ENCODE measurements around the gene ARFRP1.
"Not testable (repeated sequence)": the region's sequence is repeated elsewhere in the genome, so short reads cannot be mapped to it uniquely, and the experiment has no call there.

Gene ARFRP1

DNA sequence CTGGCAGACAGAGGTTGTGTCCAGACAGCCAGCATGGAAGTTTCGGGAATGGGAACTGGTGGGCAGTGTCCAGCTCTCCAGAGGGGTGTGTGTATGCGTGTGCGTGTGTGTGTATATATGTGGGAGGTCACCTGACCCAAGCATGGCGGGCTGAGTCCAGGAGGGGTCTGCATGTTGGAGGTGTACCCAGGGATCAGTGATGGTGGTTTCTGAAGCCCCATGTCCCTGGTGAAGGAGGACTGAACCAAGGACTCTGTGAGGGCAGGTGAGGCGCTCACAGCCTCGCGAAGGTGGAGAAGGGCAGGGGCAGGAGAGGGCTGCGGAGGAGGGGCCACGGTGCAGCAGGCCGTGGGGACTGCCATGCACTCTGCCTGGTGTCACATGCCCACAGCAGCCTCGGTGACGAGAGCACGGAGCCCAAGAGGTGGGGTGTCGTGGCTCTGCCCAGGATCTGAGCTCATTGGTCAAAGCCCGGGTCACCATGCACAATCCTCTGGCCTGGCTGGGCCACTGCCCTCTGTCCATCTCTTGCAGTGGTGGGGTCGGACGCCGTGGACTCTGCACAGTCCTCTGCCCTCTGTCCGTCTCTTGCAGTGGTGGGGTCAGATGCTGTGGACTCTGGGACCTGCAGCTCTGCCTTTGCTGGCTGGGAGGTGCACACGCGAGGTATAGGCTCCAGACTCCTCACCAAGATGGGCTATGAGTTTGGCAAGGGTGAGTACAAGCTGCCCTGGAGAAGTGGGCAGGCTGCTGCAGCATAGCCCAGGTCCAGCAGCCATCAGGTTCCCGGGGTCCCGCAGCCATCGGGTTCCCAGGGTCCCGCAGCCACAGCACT is 26.6 kb upstream of the ARFRP1 start:
- in situ Hi-C loops (cut with HindIII; ENCODE audit: low pct_unique_long_range_greater_than_20kb, low sequenced_read_pairs): no loop called here
- TF ChIP-seq JUND (IDR thresholded peaks at IDR 0.05; ENCODE audit: low read depth): no peak
- no peak for DNase-seq (ENCODE audit: low read depth in 1 of 2, low spot score in 1 of 2)

DNA sequence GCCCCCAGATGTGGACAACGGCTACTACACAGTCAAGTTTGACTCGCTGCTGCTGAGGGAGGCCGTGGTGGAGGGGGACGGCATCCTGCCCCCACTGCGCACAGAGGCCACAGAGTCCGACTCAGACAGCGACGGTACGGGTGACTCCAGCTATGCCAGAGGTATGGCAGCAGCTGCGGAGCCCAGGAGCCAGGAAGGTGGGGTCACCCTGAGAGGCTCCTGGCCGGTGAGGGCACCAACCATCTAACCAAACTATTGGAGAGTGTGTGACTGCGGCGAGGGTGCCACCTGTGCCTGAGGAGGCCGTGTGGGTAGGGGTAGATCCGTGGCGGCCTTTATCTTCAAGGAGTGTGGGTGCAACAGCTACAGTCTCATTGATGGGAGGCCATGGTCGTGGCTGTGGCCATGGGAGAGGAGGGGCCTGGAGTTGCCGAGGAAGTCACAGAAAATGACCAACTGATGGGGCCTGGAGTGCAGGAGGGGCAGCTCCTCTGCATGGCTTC is 25.9 kb upstream of the ARFRP1 start:
- TF ChIP-seq JUND (IDR thresholded peaks at IDR 0.05; ENCODE audit: low read depth): no peak
- in situ Hi-C loops (cut with HindIII; ENCODE audit: low pct_unique_long_range_greater_than_20kb, low sequenced_read_pairs): no loop called here
- DNase-seq (ENCODE audit: low read depth in 1 of 2, low spot score in 1 of 2): no peak

DNA sequence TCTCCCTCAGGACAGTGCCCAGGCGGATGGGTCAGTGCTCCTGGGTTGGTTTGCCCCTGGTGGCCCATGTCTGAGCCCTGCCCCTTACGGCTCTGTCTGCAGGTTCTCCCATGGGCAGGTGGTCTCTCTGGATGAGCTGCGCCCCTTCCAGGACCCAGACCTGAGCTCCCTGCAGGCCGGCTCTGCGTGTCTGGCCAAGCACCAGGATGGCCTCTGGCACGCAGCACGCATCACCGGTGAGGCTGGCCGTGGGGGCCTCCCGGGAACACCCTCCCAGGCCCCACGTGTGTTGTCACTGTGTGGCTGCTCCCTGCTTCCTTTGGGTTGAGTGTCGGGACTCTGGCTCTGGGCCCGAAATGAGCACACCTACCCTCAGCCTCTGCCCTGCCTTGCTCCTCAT is 25.3 kb upstream of the ARFRP1 start:
- TF ChIP-seq JUND (IDR thresholded peaks at IDR 0.05; ENCODE audit: low read depth): no peak
- in situ Hi-C loops (cut with HindIII; ENCODE audit: low pct_unique_long_range_greater_than_20kb, low sequenced_read_pairs): no loop called here
- DNase-seq (ENCODE audit: low read depth in 1 of 2, low spot score in 1 of 2): no peak

DNA sequence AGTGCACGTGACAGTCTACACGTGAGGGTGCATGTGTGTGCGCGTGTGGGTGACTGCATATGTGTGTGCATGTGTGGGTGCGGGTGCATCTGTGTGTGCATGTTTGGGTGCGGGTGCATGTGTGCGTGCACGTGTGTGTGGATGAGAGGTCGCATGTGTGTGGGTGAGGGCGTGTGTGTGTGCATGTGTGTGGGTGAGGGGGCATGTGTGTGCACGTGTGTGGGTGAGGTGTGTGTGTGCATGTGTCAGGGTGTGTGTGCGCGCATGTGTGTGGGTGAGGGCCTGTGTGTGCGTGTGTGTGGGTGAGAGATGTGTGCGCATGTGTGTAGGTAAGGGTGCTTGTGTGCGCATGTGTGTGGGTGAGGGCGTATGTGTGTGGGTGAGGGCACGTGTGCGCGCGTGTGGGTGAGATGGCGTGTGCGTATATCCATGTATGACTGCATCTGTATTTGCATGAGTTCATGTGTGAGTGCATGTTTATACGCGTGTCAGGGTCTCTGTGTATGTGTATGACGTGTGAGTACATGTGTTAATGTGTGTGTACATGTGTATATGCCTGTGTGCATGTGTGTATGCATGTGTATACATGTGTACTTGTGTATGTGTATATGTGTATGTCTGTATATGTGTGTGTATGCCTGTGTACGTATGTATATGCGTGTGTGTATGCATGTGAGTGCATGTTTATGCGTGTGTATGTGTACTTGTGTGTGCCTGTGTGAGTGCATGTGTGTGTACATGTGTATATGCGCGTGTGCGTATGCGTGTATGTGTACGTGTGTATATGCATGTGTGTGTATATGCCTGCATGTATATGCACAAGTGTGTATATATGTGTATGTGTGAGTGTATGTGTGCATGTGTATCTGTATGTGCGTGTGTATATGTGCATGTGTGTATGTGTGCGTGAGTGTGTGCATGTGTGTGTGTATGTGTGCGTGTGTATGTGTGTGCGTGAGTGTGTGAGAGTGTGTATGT is 24.6 kb upstream of the ARFRP1 start:
- no peak for TF ChIP-seq JUND (IDR thresholded peaks at IDR 0.05; ENCODE audit: low read depth)
- in situ Hi-C loops (cut with HindIII; ENCODE audit: low pct_unique_long_range_greater_than_20kb, low sequenced_read_pairs): no loop called here
- no peak for DNase-seq (ENCODE audit: low read depth in 1 of 2, low spot score in 1 of 2)

DNA sequence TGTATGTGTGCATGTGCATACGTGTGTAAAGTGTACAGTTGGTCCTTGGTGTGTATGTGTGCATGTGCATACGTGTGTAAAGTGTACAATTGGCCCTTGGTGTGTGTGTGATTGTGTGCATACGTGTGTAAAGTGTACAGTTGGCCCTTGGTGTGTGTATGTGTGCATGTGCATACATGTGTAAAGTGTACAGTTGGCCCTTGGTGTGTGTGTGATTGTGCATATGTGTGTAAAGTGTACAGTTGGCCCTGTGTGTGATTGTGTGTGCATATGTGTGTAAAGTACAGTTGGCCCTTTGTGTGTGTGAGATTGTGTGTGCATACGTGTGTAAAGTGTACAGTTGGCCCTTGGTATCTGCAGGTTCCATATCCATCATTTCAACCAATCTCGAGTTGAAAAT is 23.6 kb upstream of the ARFRP1 start:
- in situ Hi-C loops (cut with HindIII; ENCODE audit: low pct_unique_long_range_greater_than_20kb, low sequenced_read_pairs): no loop called here
- DNase-seq (ENCODE audit: low read depth in 1 of 2, low spot score in 1 of 2): no peak
- no peak for TF ChIP-seq JUND (IDR thresholded peaks at IDR 0.05; ENCODE audit: low read depth)

DNA sequence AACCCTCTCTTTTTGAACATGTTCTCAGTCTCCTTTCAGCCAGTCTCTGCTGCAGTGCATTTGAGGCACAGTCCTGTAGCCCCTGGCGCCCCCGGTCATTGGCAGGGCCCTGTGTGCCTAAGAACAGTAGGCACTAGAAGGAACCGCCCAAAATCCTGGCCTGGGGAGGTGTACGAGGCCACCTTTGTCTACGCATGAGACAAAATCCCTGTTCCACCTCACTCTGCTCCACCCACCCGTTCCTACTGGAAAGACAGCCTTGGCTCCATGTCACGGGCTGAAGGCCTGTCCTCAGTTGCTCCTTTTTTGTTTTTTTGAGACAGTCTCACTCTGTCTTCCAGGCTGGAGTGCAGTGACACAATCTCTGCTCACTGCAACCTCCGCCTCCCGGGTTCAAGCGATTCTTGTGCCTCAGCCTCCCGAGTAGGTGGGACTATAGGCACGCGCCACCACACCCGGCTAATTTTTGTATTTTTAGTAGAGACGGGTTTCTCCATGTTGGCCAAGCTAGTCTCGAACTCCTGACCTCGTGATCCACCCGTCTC is 22.5 kb upstream of the ARFRP1 start:
- in situ Hi-C loops (cut with HindIII; ENCODE audit: low pct_unique_long_range_greater_than_20kb, low sequenced_read_pairs); DNase-seq (ENCODE audit: low read depth in 1 of 2, low spot score in 1 of 2): not testable (repeated sequence)

DNA sequence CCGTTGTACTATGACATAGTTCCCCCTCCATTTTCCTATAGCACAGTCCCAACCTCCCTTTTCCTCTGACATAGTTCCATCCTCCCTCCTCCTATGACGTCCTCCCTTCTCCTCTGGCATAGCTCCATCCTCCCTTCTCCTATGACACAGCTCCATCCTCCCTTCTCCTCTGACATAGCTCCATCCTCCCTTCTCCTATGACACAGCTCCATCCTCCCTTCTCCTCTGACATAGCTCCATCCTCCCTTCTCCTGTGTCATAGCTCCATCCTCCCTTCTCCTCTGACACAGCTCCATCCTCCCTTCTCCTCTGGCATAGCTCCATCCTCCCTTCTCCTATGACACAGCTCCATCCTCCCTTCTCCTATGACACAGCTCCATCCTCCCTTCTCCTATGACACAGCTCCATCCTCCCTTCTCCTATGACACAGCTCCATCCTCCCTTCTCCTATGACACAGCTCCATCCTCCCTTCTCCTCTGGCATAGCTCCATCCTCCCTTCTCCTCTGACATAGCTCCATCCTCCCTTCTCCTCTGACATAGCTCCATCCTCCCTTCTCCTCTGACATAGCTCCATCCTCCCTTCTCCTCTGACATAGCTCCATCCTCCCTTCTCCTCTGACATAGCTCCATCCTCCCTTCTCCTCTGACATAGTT is 15.3 kb upstream of the ARFRP1 start:
- in situ Hi-C loops (cut with HindIII; ENCODE audit: low pct_unique_long_range_greater_than_20kb, low sequenced_read_pairs); DNase-seq (ENCODE audit: low read depth in 1 of 2, low spot score in 1 of 2): not testable (repeated sequence)

DNA sequence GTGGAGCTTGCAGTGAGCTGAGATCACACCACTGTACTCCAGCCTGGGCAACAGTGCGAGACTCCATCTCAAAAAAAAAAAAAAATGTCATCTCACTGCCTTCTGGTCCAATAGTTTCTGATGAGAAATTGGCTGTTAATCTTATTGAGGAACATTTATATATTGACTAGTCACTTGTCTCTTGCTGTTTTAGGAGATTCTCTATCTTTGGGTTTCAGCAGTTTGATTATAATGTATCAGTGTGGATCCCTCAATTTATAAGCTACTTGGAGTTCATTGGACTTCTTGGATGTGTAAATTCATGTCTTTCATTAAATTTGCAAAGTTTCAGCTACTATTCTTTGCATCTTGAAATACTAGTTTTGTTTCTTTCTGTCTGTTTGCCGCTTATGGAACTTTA is 11.2 kb upstream of the ARFRP1 start:
- in situ Hi-C loops (cut with HindIII; ENCODE audit: low pct_unique_long_range_greater_than_20kb, low sequenced_read_pairs): no loop called here
- no peak for DNase-seq (ENCODE audit: low read depth in 1 of 2, low spot score in 1 of 2)
- TF ChIP-seq JUND (IDR thresholded peaks at IDR 0.05; ENCODE audit: low read depth): no peak

DNA sequence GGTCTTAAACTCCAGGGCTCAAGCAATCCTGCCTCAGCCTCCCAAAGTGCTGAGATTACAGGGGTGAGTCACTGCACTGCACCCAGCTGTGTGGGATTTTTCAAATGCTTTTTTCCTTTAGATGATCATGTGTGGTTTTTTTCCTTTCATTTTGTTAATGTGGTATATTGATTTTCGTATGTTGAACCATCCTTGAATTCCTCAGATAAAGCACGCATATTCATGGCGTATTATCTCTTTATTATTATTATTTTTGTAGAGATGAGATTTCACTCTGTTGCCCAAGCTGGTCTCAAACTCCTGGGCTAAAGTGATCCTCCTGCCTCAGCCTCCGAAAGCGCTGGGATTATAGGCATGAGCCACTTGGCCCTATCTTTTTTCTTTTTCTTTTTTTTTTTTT is 7.1 kb upstream of the ARFRP1 start:
- TF ChIP-seq JUND (IDR thresholded peaks at IDR 0.05; ENCODE audit: low read depth): no peak
- no peak for DNase-seq (ENCODE audit: low read depth in 1 of 2, low spot score in 1 of 2)
- in situ Hi-C loops (cut with HindIII; ENCODE audit: low pct_unique_long_range_greater_than_20kb, low sequenced_read_pairs): no loop called here

DNA sequence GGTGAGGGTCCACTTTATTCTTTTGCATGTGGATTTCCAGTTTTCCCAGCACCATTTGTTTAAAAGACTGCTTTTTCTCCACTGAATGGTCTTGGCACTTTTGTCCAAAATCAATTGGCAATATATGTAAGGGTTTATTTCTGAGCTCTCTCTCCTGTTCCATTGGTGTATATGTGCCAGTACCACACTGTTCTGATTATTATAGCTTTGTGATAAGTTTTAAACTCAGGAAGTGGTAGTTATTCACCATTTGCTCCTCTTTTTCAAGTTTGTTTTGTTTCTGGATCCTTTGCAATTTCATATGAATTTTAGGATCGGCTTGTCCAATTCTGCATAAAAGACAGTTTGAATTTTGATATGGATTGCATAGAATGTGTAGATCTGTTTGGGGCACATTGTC is 4.4 kb upstream of the ARFRP1 start:
- no peak for TF ChIP-seq JUND (IDR thresholded peaks at IDR 0.05; ENCODE audit: low read depth)
- DNase-seq (ENCODE audit: low read depth in 1 of 2, low spot score in 1 of 2): no peak
- in situ Hi-C loops (cut with HindIII; ENCODE audit: low pct_unique_long_range_greater_than_20kb, low sequenced_read_pairs): no loop called here

DNA sequence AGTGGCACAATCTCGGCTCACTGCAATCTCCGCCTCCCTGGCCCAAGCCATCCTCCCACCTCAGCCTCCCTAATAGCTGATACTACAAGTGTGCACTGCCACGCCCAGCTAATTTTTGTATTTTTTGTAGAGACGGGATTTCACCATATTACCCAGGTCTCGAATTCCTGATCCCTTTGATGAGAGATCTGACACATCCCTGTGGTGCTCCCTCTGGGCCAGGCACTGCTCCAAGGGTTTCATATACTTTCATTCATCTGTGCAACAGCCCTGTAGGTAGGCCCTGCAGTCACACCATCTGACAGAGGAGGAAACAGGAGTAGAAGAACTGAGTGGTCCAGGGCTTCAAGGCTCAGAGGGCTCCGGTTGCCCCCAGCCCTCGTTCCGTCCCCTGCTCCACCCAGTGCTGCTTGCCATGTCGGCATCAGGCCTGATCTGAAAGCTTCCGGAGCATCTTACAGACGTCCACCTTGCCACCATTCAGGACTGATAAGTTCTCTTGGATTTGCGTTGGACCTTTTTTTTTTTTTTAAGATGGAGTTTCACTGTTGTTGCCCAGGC is 3.4 kb upstream of the ARFRP1 start:
- in situ Hi-C loops (cut with HindIII; ENCODE audit: low pct_unique_long_range_greater_than_20kb, low sequenced_read_pairs): no loop called here
- TF ChIP-seq JUND (IDR thresholded peaks at IDR 0.05; ENCODE audit: low read depth): no peak
- no peak for DNase-seq (ENCODE audit: low read depth in 1 of 2, low spot score in 1 of 2)

DNA sequence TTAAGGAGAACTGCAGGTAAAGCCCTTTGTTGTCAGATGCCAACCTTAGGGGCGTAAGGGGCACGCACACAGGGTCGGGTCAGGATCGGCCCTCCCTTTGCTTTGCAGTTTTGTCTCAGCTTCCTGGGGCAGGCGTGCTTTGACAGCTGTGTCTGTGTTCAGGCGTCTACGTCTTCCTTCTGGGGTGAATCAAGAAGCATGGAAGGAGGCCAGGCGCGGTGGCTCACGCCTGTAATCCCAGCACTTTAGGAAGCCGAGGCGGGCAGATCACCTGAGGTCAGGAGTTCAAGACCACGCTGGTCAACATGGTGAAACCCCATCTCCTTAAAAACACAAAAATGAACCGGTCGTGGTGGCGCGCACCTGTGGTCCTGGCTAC is 1.4 kb upstream of the ARFRP1 start:
- TF ChIP-seq JUND (IDR thresholded peaks at IDR 0.05; ENCODE audit: low read depth): no peak
- in situ Hi-C loops (cut with HindIII; ENCODE audit: low pct_unique_long_range_greater_than_20kb, low sequenced_read_pairs): no loop called here
- DNase-seq (ENCODE audit: low read depth in 1 of 2, low spot score in 1 of 2): no peak

All from T47D (cell line).